Endometrial microvascular endothelial cells (primary cell): Measurements from ENCODE around the gene LCE2C. TPM values are rescaled to one million over a fixed set of nuclear protein-coding genes. Genes with fewer than 3 reads are reported as not detected.
"Not testable (repeated sequence)": the region's sequence is repeated elsewhere in the genome, so short reads cannot be mapped to it uniquely, and the experiment has no call there.

Experiments
- in situ Hi-C: cut with HindIII; loops from 2 replicates; pipeline ENCODE4 v1.10.0; 2017; ENCODE audit warnings: low sequenced_read_pairs, low pct_unique_long_range_greater_than_20kb; ENCODE audit errors: inconsistent ontology term
- total RNA-seq: library from RNA; depleted of rRNA; stranded (reverse); fragments of >200 nt; gene quantifications from one replicate; pipeline ENCODE4 v1.2.3, GENCODE V29; 2015; ENCODE audit errors: inconsistent ontology term

LCE2C gene
- total RNA-seq = not detected

GRCh38 chr1:152674983-152675382, at the start of gene LCE2C:
Gene LCE2C (plus strand): TSS chr1:152675279. CDS start chr1:152676016, 737 bp downstream.
- in situ Hi-C loops = not testable (repeated sequence)

DNA sequence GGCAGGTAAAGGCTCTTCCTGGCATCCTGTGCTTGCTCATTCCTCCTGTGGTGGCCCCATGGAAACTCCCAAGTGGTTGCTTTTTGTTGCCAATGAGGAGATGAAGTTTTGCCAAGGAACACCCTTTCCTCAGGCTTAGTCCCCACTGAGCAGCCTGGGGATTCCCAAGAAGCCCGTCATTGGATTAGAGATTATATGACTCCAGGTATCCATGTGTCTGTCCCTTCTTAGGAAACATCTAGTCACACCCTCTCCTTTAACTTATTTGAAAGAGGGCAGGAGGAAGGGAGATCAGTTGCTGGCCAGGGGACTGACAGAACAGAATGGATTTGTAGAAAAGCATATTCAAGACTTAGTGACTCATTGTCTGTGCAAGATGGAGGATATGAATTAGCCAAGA, 48.3 kb upstream of the LCE2C start:
- in situ Hi-C loops = no loop called here

- in situ Hi-C loops = no loop called here
Observed at GRCh38 chr1:152630596-152630995, 44.5 kb upstream of the LCE2C start.

DNA sequence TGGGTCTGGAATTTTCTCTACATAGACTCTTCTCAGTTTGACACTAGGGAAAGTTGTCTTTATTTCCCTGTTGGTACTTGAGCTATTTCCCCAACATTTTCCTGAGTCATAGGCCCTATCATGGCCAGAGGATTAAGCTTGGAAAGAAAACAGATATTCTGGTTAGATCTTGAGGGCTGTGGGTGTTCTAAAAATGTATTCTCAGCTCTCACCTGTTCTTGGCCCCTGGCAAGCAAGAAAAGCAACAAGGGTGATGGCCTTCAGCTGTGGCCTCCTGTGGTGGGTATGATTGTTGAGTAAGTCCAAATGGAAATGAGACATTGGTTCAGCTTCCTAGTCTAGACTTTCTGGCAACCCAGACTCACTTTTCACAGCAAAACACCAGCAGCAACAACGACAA, 34.7 kb upstream of the LCE2C start:
- in situ Hi-C loops = no loop called here

DNA sequence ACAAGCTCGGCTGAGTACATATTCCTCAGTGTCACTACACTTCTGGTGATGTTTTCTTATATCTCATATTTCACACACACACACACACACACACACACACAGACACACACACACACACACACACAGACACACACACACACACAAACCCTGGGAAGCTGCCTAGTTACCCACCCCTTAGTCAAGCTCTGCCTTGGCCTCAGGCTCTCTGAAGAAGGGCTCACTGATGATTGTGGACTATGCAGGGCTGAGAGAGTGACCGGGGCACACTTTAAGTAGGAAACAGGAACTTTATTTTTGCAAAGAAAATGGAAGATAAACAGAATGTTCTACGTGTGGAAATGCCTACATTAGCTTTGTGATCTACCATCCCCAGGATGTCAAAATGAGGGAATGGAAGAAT, 31.1 kb upstream of the LCE2C start:
- in situ Hi-C loops = no loop called here

GRCh38 chr1:152645146-152645545, 29.9 kb upstream of the LCE2C start:
- in situ Hi-C loops = no loop called here

- in situ Hi-C loops = no loop called here
Observed at GRCh38 chr1:152646656-152647055, 28.4 kb upstream of the LCE2C start.

DNA sequence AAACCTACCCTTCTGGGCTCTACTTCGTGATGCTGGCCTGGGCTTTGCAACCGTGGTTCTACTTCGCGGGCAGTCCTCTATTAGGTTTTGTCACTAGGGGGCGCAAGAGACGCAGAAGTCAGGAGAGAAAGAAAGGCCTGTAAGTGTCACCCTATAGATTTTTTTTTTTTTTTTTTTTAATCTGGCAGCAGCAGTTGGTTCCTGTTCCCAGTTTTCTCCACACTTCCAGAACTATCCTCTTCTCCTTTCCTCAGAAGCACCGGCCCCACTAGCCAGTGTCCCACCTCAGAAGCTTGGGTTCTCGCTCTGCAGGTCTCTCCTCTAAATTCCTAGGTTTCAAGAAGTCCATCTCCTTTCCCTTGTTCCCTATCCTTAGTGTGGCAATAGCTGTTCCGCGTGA, 21.0 kb upstream of the LCE2C start:
- in situ Hi-C loops = no loop called here

GRCh38 chr1:152656459-152656858, 18.6 kb upstream of the LCE2C start:
- in situ Hi-C loops = no loop called here

GRCh38 chr1:152657677-152658076, 17.4 kb upstream of the LCE2C start:
- in situ Hi-C loops = no loop called here

DNA sequence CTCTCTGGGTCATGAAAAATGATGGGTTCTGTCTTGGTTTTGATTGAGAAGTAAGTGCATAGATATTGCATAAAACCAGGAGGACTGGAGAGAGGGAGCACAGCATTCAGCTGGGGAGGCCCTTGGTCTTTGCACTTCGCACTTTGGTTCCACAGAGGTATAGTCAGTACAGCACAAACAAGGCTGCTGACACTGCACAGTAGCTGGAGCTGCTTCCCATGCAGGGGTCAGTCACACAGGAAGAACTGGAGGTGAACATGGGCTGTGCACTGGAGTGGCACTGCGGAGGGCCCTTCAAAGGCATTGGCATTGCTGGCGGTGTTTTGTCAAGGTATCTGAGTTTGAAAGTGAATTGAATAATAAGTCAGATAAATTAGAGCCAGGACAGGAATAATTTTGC, 16.4 kb upstream of the LCE2C start:
- in situ Hi-C loops = no loop called here

- in situ Hi-C loops = no loop called here
Observed at GRCh38 chr1:152663098-152663497, 12.0 kb upstream of the LCE2C start, which contains the start of gene LCE2D. Gene LCE2D (plus strand): TSS chr1:152663380. CDS start chr1:152664106, 726 bp downstream.

GRCh38 chr1:152666171-152666570, 8.9 kb upstream of the LCE2C start:
- in situ Hi-C loops = not testable (repeated sequence)

GRCh38 chr1:152667648-152668047, 7.4 kb upstream of the LCE2C start:
- in situ Hi-C loops = no loop called here

GRCh38 chr1:152673016-152673415, 2.1 kb upstream of the LCE2C start:
- in situ Hi-C loops = no loop called here

GRCh38 chr1:152679459-152679858, 4.4 kb downstream of the LCE2C start:
- in situ Hi-C loops = no loop called here

DNA sequence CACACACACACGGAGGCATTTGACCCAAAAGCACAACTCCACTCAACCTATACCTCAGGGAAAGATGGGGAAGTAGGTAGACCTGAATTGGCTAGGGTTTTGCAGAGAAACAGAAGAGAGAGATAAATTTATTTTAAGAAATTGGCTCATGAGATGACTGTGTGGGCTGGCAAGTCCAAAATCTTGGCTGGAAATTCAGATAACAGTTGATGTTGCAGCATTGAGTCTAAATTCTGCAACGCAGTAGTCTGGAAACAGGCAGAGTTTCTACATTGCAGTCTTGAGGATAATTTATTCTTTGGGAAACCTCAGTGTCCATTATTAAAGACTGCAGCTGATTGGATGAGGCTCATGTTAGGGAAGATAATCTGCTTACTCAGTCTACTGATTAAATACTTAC, 6.5 kb downstream of the LCE2C start:
- in situ Hi-C loops = no loop called here

DNA sequence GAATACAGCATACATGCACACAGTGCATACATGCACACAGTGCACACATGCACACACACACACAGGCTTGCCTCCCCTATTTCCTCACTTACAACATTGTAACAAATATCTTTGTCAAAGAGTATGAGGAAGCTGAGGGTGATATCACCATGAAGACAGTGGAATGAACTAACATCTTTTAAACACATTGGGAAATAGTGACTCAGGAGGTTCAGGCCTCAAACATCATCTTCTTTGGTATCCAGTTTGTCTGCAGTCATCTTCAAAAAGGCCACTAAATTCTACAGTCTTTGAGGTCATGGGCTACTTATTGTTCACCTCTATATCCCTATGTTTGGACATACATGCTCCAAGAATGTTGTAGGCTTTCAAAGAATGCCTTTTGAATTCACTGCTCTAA, 8.8 kb downstream of the LCE2C start:
- in situ Hi-C loops = no loop called here

GRCh38 chr1:152685823-152686222, 10.7 kb downstream of the LCE2C start, which contains the start of gene LCE2B:
Gene LCE2B (plus strand): TSS chr1:152686123. CDS start chr1:152686844, 721 bp downstream.
- in situ Hi-C loops = not testable (repeated sequence)

- in situ Hi-C loops = no loop called here
Observed at GRCh38 chr1:152697701-152698600, 22.9 kb downstream of the LCE2C start, which contains the start of gene LCE2A. Gene LCE2A (plus strand): TSS chr1:152698345. CDS start chr1:152698902, 557 bp downstream.
